K562 (cell line): Measurements from ENCODE around the gene PBX4.

Experiments
- EWSR1 ChIP-seq: fragments of 450-650 bp; IDR thresholded peaks from 2 replicates; pipeline ENCODE4 v1.6.1; 2018; ENCODE audit warnings: borderline replicate concordance, mild to moderate bottlenecking, low read depth, moderate library complexity; ENCODE audit not compliant: partially characterized antibody
- TF ChIP-seq, protein P1 (sequence below): fragments of 200-800 bp; sonication (Bioruptor generic); IDR thresholded peaks from 2 replicates; pipeline ENCODE4 v1.6.1; 2016; ENCODE audit warnings: missing genetic modification characterization, missing compliant biosample characterization
- TF ChIP-seq, protein P2 (sequence below), 3 experiments: IDR thresholded peaks in 2 of 3; conservative IDR thresholded peaks in 1 of 3; 2 replicates each; pipeline ENCODE4 v1.5.1; 2011 to 2012; ENCODE audit warnings: low read length in 3 of 3, mild to moderate bottlenecking in 3 of 3, control low read depth in 2 of 3, improper control_type of control experiment in 1 of 3, inconsistent platforms in 1 of 3, low read depth in 1 of 3, mixed read lengths in 1 of 3, moderate library complexity in 1 of 3; ENCODE audit not compliant: insufficient read depth in 2 of 3

DNA sequence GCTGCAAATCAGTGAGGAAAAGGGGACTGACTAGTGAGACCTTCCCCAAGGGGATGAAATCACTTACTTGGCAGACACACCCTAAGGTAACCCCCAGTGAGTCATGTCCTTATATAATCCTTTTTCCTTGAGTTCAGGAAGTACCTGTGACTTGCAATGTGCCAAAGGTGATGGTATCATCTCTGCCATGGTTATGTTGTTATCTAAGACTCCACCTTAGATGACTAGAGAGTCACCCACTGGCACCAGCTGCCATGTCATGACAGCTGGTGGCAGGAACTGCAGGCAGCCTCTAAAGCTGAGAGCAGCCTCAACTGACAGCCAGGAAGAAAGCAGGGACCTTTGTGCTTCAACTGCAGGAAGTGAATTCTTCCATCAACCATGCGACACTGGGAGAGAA is 12.5 kb downstream of the PBX4 start:
- no peak for TF ChIP-seq EWSR1
- TF ChIP-seq, protein P1, sequence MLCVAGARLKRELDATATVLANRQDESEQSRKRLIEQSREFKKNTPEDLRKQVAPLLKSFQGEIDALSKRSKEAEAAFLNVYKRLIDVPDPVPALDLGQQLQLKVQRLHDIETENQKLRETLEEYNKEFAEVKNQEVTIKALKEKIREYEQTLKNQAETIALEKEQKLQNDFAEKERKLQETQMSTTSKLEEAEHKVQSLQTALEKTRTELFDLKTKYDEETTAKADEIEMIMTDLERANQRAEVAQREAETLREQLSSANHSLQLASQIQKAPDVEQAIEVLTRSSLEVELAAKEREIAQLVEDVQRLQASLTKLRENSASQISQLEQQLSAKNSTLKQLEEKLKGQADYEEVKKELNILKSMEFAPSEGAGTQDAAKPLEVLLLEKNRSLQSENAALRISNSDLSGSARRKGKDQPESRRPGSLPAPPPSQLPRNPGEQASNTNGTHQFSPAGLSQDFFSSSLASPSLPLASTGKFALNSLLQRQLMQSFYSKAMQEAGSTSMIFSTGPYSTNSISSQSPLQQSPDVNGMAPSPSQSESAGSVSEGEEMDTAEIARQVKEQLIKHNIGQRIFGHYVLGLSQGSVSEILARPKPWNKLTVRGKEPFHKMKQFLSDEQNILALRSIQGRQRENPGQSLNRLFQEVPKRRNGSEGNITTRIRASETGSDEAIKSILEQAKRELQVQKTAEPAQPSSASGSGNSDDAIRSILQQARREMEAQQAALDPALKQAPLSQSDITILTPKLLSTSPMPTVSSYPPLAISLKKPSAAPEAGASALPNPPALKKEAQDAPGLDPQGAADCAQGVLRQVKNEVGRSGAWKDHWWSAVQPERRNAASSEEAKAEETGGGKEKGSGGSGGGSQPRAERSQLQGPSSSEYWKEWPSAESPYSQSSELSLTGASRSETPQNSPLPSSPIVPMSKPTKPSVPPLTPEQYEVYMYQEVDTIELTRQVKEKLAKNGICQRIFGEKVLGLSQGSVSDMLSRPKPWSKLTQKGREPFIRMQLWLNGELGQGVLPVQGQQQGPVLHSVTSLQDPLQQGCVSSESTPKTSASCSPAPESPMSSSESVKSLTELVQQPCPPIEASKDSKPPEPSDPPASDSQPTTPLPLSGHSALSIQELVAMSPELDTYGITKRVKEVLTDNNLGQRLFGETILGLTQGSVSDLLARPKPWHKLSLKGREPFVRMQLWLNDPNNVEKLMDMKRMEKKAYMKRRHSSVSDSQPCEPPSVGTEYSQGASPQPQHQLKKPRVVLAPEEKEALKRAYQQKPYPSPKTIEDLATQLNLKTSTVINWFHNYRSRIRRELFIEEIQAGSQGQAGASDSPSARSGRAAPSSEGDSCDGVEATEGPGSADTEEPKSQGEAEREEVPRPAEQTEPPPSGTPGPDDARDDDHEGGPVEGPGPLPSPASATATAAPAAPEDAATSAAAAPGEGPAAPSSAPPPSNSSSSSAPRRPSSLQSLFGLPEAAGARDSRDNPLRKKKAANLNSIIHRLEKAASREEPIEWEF (CRISPR knock-in tag) = no peak
- TF ChIP-seq, protein P2, sequence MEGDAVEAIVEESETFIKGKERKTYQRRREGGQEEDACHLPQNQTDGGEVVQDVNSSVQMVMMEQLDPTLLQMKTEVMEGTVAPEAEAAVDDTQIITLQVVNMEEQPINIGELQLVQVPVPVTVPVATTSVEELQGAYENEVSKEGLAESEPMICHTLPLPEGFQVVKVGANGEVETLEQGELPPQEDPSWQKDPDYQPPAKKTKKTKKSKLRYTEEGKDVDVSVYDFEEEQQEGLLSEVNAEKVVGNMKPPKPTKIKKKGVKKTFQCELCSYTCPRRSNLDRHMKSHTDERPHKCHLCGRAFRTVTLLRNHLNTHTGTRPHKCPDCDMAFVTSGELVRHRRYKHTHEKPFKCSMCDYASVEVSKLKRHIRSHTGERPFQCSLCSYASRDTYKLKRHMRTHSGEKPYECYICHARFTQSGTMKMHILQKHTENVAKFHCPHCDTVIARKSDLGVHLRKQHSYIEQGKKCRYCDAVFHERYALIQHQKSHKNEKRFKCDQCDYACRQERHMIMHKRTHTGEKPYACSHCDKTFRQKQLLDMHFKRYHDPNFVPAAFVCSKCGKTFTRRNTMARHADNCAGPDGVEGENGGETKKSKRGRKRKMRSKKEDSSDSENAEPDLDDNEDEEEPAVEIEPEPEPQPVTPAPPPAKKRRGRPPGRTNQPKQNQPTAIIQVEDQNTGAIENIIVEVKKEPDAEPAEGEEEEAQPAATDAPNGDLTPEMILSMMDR (IDR thresholded peaks at IDR 0.05 in 2 of 3, conservative IDR thresholded peaks at IDR 0.05 in 1 of 3; ENCODE audit: insufficient read depth in 2 of 3, low read depth in 1 of 3, low read length in 3 of 3) = no peak
